Activated CD8-positive, alpha-beta T cell treated with anti-CD3 and anti-CD28 coated beads for 36 hours (primary cell): Measurements from ENCODE around the gene PPP2CA. TPM values are rescaled to one million over a fixed set of nuclear protein-coding genes. Genes with fewer than 3 reads are reported as not detected.

Source experiments
- ATAC-seq: fragments of 200-7000 bp; cut with Tn5 transposase; one replicate; pipeline ENCODE4 v1.10.0; 2021; ENCODE audit warnings: mild to moderate bottlenecking, moderate library complexity
- CTCF ChIA-PET: fragments of 350-600 bp; sonication (Branson Sonifier 250); formaldehyde crosslinking; loops from one replicate; lab custom pipeline; 2021; ENCODE audit warnings: antibody characterized with exemption; lab: Charles Lee
- POLR2A ChIA-PET: fragments of 350-600 bp; sonication (Branson Sonifier 250); formaldehyde crosslinking; loops from one replicate; lab custom pipeline; 2021; ENCODE audit warnings: antibody characterized with exemption; lab: Charles Lee
- DNase-seq: peaks from one replicate; pipeline ENCODE4 v3.0.0-alpha.2; 2020
- H3K27ac Mint-ChIP-seq: one replicate; pipeline ENCODE4 v1.8.0; 2021; ENCODE audit warnings: mild to moderate bottlenecking, mixed read lengths
- H3K27me3 Mint-ChIP-seq: one replicate; pipeline ENCODE4 v1.8.0; 2021; ENCODE audit warnings: mixed read lengths
- H3K36me3 Mint-ChIP-seq: one replicate; pipeline ENCODE4 v1.8.0; 2021; ENCODE audit warnings: low read depth, mixed read lengths
- H3K4me1 Mint-ChIP-seq: one replicate; pipeline ENCODE4 v1.8.0; 2021; ENCODE audit warnings: low read depth, mixed read lengths
- H3K4me3 Mint-ChIP-seq: one replicate; pipeline ENCODE4 v1.8.0; 2021; ENCODE audit warnings: mild to moderate bottlenecking, moderate library complexity, mixed read lengths
- H3K9me3 Mint-ChIP-seq: one replicate; pipeline ENCODE4 v1.8.0; 2021; ENCODE audit warnings: mixed read lengths
- CTCF ChIP-seq: fragments of 200-600 bp; IDR thresholded peaks from one replicate; pipeline ENCODE4 v1.8.0; 2022; ENCODE audit warnings: antibody characterized with exemption, mild to moderate bottlenecking
- intact Hi-C: fragments of 100-400 bp; cut with micrococcal nuclease; formaldehyde crosslinking; loops from one replicate; pipeline ENCODE4 v1.10.0; 2022
- total RNA-seq, 2 experiments: library from RNA; stranded (reverse); gene quantifications; one replicate each; pipeline ENCODE4 v1.2.3, GENCODE V29; 2021

The PPP2CA gene
- total RNA-seq, 2 experiments from 2014 or later, result 147 to 153 TPM

GRCh38 chr5:134184155-134185135 is 41.4 kb downstream of the PPP2CA start:
- POLR2A ChIA-PET, result interaction anchor here (1.0 to 1.1 kb wide), 2 partner anchors 7 to 9 kb away, joined by 3 to 4 read pairs; no protein-coding TSS in a partner anchor
- no peak overlapping the region for H3K27ac Mint-ChIP-seq
- CTCF ChIA-PET, result interaction anchor here (0.7 to 5.9 kb wide), 40 partner anchors 7 to 476 kb away, joined by 3 to 69 read pairs (median 4); partner anchors contain the start of gene VDAC1

GRCh38 chr5:134183481-134183880 is 42.4 kb downstream of the PPP2CA start:
- Mint-ChIP-seq H3K36me3 (no peaks in the 10 kb centered on the region), H3K27ac (no peak overlapping the region), H3K27me3 (no peaks in the 10 kb centered on the region), H3K4me1 (no peaks in the 10 kb centered on the region), H3K4me3 (no peak overlapping the region), H3K9me3 (no peaks in the 10 kb centered on the region)
- no peak for ATAC-seq
- intact Hi-C loops, result loop anchor here (10.0 kb wide), 1 partner anchor 401 kb away; no protein-coding TSS in a partner anchor
- TF ChIP-seq CTCF, result no peak
- CTCF ChIA-PET, result interaction anchor here (0.7 to 5.9 kb wide), 33 partner anchors 8 to 477 kb away, joined by 3 to 69 read pairs (median 4); partner anchors contain the start of genes PPP2CA and VDAC1
- DNase-seq, result no peak
- POLR2A ChIA-PET, result interaction anchor here (0.6 to 0.9 kb wide), 2 partner anchors 142 to 189 kb away, joined by 3 read pairs; no protein-coding TSS in a partner anchor

More at GRCh38 chr5:134184155-134185135, 41.4 kb downstream of the PPP2CA start:
- peak; percentile 87 for TF ChIP-seq CTCF
- Mint-ChIP-seq H3K36me3 (no peaks in the 10 kb centered on the region), H3K9me3 (no peaks in the 10 kb centered on the region), H3K4me3 (no peak overlapping the region), H3K4me1 (no peaks in the 10 kb centered on the region), H3K27me3 (no peaks in the 10 kb centered on the region)
- peak; percentile 99 for ATAC-seq
- intact Hi-C loops, result loop anchor here (2.0 to 10.0 kb wide), 2 partner anchors 104 to 400 kb away; no protein-coding TSS in a partner anchor
- peak; percentile 81 for DNase-seq

- intact Hi-C loops, result no loop called here
- ChIA-PET CTCF (interaction anchor here (1.2 to 3.1 kb wide), 5 partner anchors 10 to 409 kb away, joined by 3 to 15 read pairs (median 6); no protein-coding TSS in a partner anchor), POLR2A (interaction anchor here (1.0 to 4.0 kb wide), 12 partner anchors 9 to 194 kb away, joined by 3 to 43 read pairs (median 10); partner anchors contain the start of gene PPP2CA)
- peak overlapping the region; percentile 82 for H3K4me3 Mint-ChIP-seq
- DNase-seq, result no peak
- no peak overlapping the region for H3K27ac Mint-ChIP-seq
- no peaks in the 10 kb centered on the region for H3K9me3 Mint-ChIP-seq
- peaks cover 9% of the 10 kb centered on the region for H3K36me3 Mint-ChIP-seq
- H3K4me1 Mint-ChIP-seq, result peaks cover 18% of the 10 kb centered on the region
- TF ChIP-seq CTCF, result no peak
- ATAC-seq, result no peak
- no peaks in the 10 kb centered on the region for H3K27me3 Mint-ChIP-seq
Measured at GRCh38 chr5:134178096-134178419, 47.8 kb downstream of the PPP2CA start.

- ATAC-seq (peak; percentile 22), DNase-seq (no peak)
- no peak for TF ChIP-seq CTCF
- Mint-ChIP-seq H3K36me3 (peaks cover 12% of the 10 kb centered on the region), H3K4me3 (peak overlapping the region; percentile 82), H3K9me3 (no peaks in the 10 kb centered on the region), H3K4me1 (peaks cover 20% of the 10 kb centered on the region), H3K27me3 (no peaks in the 10 kb centered on the region), H3K27ac (peak overlapping the region; percentile 94)
- ChIA-PET POLR2A (interaction anchor here (0.5 to 4.0 kb wide), 64 partner anchors 8 to 638 kb away, joined by 3 to 43 read pairs (median 4); partner anchors contain the start of genes C5orf15, PPP2CA and VDAC1), CTCF (interaction anchor here (0.9 to 3.1 kb wide), 9 partner anchors 10 to 410 kb away, joined by 3 to 15 read pairs (median 5); no protein-coding TSS in a partner anchor)
- intact Hi-C loops, result no loop called here
Measured at GRCh38 chr5:134177369-134178095, 48.3 kb downstream of the PPP2CA start.
